PFSK-1 (cell line): ENCODE measurements around the gene ATPAF1.

ENCODE experiments used
- FOXP2 ChIP-seq: optimal IDR thresholded peaks from 2 replicates; pipeline ENCODE3; 2011; ENCODE audit warnings: borderline replicate concordance, control low read depth, inconsistent platforms; ENCODE audit not compliant: insufficient read depth; ENCODE audit errors: extremely low read length, extremely low read depth
- POLR2AphosphoS5 ChIP-seq: IDR thresholded peaks from 2 replicates; pipeline ENCODE4 v1.6.1; 2012; ENCODE audit warnings: low read depth, mild to moderate bottlenecking, control low read depth, low read length, moderate library complexity
- SIN3A ChIP-seq: IDR thresholded peaks from 2 replicates; pipeline ENCODE4 v1.6.1; 2012; ENCODE audit warnings: mild to moderate bottlenecking, low read length, moderate library complexity, borderline replicate concordance; ENCODE audit not compliant: insufficient read depth
- TAF1 ChIP-seq: IDR thresholded peaks from 2 replicates; pipeline ENCODE4 v1.6.1; 2012; ENCODE audit warnings: low read length, control low read depth, borderline replicate concordance; ENCODE audit not compliant: insufficient read depth
- TF ChIP-seq, protein P1 (sequence below), 2 experiments: IDR thresholded peaks; 2 replicates each; pipeline versions ENCODE4 v1.6.1 to v1.8.0; 2011 to 2012; ENCODE audit warnings: low read depth in 2 of 2, low read length in 2 of 2, control low read depth in 1 of 2, inconsistent platforms in 1 of 2, mild to moderate bottlenecking in 1 of 2, moderate library complexity in 1 of 2; ENCODE audit not compliant: insufficient read depth in 1 of 2

Gene ATPAF1

DNA sequence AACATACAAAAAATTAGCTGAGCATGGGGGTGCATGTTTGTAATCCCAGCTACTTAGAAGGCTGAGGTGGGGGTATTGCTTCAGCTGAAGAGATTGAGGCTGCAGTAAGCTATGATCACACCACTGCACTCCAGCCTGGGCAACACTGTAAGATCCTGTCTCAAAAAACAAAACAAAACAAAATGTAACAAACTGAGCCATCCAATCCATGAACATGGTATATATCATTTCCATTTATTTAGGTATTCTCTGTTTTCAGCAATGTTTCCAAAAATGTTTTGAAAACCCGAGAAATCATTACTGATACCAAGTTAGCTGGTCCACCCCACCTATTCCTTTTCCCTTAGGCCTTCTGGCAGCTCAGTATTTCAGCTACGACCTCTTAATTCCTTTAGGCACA, 18.4 kb downstream of the ATPAF1 start:
- TF ChIP-seq, protein P1, sequence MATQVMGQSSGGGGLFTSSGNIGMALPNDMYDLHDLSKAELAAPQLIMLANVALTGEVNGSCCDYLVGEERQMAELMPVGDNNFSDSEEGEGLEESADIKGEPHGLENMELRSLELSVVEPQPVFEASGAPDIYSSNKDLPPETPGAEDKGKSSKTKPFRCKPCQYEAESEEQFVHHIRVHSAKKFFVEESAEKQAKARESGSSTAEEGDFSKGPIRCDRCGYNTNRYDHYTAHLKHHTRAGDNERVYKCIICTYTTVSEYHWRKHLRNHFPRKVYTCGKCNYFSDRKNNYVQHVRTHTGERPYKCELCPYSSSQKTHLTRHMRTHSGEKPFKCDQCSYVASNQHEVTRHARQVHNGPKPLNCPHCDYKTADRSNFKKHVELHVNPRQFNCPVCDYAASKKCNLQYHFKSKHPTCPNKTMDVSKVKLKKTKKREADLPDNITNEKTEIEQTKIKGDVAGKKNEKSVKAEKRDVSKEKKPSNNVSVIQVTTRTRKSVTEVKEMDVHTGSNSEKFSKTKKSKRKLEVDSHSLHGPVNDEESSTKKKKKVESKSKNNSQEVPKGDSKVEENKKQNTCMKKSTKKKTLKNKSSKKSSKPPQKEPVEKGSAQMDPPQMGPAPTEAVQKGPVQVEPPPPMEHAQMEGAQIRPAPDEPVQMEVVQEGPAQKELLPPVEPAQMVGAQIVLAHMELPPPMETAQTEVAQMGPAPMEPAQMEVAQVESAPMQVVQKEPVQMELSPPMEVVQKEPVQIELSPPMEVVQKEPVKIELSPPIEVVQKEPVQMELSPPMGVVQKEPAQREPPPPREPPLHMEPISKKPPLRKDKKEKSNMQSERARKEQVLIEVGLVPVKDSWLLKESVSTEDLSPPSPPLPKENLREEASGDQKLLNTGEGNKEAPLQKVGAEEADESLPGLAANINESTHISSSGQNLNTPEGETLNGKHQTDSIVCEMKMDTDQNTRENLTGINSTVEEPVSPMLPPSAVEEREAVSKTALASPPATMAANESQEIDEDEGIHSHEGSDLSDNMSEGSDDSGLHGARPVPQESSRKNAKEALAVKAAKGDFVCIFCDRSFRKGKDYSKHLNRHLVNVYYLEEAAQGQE (IDR thresholded peaks at IDR 0.05; ENCODE audit: insufficient read depth in 1 of 2, low read depth in 2 of 2, low read length in 2 of 2), result no peak
- TF ChIP-seq SIN3A, result no peak
- no peak for TF ChIP-seq POLR2AphosphoS5
- no peak for TF ChIP-seq FOXP2
- no peak for TF ChIP-seq TAF1

DNA sequence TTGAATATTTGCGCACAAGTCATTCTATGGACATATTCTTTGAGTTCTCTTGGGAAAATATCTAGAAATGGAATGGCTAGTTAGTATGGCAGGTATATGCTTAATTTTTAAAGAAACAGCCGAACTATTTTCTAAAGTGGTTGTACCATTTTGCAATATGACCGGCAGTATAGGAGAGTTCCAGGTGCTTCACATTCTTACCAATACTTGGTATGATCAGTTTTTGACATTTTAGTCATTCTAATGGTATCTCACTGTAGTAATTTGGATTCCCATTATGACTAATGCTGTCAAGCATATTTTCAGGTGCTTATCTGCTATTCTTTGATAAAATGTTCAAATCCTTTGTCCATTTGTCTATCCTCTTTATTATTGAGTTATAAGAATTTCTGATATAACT, 20.6 kb downstream of the ATPAF1 start:
- TF ChIP-seq FOXP2 (no peak), SIN3A (no peak), POLR2AphosphoS5 (no peak), TAF1 (no peak)
- TF ChIP-seq, protein P1 (IDR thresholded peaks at IDR 0.05; ENCODE audit: insufficient read depth in 1 of 2, low read depth in 2 of 2, low read length in 2 of 2), result no peak

DNA sequence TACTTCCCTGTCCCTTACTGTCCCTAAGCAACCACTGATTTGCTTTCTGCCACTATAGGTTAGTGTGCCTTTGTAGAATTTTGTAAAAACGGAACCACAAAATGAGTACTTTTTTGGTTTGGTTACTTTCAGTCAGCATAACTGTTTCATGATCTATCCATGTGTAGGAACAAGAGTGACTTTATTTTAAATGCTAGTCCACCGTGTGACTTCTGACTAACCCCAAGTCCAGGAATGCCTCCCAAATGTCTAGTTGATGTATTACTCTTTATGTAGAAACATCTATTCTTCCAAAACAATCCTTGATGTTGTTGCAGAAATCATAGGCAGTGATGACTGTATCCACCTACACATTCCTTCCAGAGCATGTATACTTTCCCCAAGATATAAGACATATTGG, 21.3 kb downstream of the ATPAF1 start:
- TF ChIP-seq TAF1, result no peak
- TF ChIP-seq, protein P1 (IDR thresholded peaks at IDR 0.05; ENCODE audit: insufficient read depth in 1 of 2, low read depth in 2 of 2, low read length in 2 of 2), result no peak
- TF ChIP-seq POLR2AphosphoS5, result no peak

DNA sequence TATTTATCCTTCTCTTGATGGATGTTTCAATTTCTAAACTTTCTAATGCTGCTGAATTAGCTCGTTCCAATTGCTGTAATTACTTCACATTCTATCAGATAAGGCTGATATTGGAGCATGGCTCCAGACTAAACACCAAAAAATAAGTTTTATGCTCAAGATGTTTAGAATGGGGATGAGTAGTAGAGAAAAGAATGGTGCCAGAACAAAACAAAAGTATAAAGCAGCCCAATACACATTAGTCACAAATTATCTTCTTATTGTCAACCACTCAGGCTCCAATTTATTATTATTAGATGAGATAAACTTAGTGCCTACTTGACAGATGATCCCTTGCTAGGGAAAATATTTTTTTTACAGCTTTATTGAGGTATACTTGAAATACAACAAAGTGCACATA, 21.8 kb downstream of the ATPAF1 start:
- TF ChIP-seq TAF1 (no peak), FOXP2 (no peak), SIN3A (no peak), POLR2AphosphoS5 (no peak)

- TF ChIP-seq, protein P1 (IDR thresholded peaks at IDR 0.05; ENCODE audit: insufficient read depth in 1 of 2, low read depth in 2 of 2, low read length in 2 of 2), result no peak
- TF ChIP-seq FOXP2 (no peak), SIN3A (no peak), TAF1 (no peak), POLR2AphosphoS5 (no peak)
Measured at GRCh38 chr1:46645815-46646214, 22.3 kb downstream of the ATPAF1 start.

DNA sequence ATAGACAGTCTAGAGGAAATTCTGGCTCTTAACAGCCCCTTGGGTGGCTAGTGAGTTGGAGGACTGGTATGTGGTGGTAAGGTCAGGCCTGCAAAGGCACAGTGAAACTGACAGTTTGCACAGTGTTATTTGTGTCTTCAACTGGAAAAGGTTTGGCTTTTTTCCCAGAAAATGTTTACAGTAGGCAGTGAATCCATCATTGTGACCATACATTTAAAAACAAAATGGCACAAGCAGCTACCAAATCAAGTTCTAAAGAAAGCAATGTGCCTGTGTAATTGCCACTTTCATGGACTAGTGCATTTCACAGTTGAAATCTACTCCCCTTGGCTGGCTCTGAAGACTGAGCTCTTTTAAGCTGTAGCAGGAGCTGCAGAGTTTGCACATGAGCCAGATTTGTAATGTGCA, 24.8 kb downstream of the ATPAF1 start:
- TF ChIP-seq, protein P1 (IDR thresholded peaks at IDR 0.05; ENCODE audit: insufficient read depth in 1 of 2, low read depth in 2 of 2, low read length in 2 of 2), result no peak
- no peak for TF ChIP-seq FOXP2
